Measurements from ENCODE around the gene ROM1.
"Not testable (repeated sequence)": the region's sequence is repeated elsewhere in the genome, so short reads cannot be mapped to it uniquely, and the experiment has no call there.

ROM1 gene

DNA sequence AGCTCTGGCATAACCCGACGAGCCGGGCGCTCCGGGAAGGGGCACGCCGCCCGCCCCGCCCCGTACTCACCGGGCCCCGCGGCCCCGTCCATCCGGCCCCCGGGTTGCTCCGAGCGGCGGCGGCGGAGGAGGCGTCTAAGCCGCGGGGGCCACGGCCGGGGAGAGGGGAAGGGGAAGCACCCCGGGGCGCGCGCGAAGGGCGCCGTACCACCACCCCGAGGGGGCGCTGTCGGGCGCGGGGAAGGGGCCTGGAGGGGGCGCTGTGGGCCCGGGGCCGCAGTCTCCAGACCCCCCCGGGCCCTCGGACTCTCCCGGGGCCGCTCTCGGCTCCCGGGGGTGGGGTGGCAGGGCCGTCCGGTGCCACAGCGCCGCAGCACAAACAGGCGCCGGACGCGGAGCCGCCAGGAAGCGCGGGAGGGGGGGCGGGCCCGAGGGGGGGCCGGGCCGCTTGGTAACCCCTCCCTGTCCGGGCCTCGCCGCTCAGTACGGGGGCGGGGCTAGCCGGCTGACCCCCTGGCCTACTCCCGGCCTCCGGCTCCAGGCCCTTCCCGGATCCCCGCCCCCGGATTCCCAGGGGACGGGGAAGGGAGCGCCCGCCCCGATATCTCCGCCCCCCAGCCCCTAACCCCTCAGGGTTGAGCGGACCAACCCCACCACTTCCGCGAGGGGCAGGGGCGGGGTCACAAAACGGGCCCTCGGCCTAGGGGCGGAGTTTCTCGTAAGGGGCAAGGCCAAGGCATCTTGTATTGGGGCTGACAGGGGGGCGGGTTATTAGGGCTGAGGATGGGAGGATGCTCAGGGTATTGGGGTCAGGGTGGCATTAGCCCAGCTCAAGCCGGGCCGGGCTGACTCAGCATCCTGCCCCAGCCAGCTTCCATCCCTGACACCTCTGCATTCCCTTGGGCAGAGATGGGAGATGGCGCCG is at the start of gene ROM1, which contains the start of gene EML3:
Gene ROM1 (plus strand): TSS at position 892 of the 925 bp plus-strand sequence. CDS start 25 bp downstream, at position 917.
Gene EML3 (minus strand): TSS at position 410 of the 925 bp plus-strand sequence. CDS start 318 bp downstream, at position 92.
- TF ChIP-seq CTCF (IDR thresholded peaks at IDR 0.05; ENCODE audit: low read length, missing control alignments) = peak; percentile 39
- peak within 1 kb of the TSS; percentile 88 for H3K4me3 ChIP-seq (replicated peaks; ENCODE audit: low read depth, low read length)
- peak; percentile 88 for DNase-seq (ENCODE audit: low read depth)

GRCh38 chr11:62565100-62565802 is 47.8 kb upstream of the ROM1 start:
- TF ChIP-seq CTCF (IDR thresholded peaks at IDR 0.05; ENCODE audit: low read length, missing control alignments) = no peak
- DNase-seq (ENCODE audit: low read depth) = no peak

GRCh38 chr11:62566247-62566646 is 46.8 kb upstream of the ROM1 start:
- TF ChIP-seq CTCF (IDR thresholded peaks at IDR 0.05; ENCODE audit: low read length, missing control alignments) = no peak
- H3K4me3 ChIP-seq (replicated peaks; ENCODE audit: low read depth, low read length) = no peak overlapping the region
- no peak for DNase-seq (ENCODE audit: low read depth)

More at GRCh38 chr11:62565100-62565802, 47.8 kb upstream of the ROM1 start:
- no peak overlapping the region for H3K4me3 ChIP-seq (replicated peaks; ENCODE audit: low read depth, low read length)

DNA sequence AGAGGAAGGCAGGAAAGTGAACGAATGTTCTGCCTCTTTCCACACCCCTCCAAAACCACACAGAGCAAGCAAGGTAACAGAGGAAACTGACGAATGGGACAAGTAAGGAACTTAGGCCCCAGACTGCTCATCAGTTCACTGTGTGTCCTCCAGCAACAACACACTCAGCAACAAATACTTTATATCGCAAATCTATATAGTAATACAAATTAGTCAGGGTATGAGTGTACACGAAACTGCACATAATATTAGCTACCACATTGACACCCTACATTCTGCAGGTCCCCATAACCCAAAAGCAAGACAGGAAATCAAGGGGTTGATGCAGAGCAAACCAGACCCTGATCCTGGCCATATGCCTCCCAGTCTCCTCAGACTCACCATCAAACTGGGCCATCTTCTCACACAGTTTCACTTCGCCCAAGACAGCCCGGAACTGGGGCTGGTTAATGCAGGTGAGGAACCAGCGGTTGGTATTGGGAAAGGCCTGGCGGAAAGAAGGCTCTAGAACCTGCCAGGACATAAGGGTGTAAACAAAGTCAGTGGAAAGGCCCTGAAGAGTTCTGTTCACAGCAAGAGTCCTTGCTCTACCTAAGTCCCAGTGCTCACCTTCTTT is 45.9 kb upstream of the ROM1 start:
- TF ChIP-seq CTCF (IDR thresholded peaks at IDR 0.05; ENCODE audit: low read length, missing control alignments) = no peak
- DNase-seq (ENCODE audit: low read depth) = no peak
- H3K4me3 ChIP-seq (replicated peaks; ENCODE audit: low read depth, low read length) = no peak overlapping the region

GRCh38 chr11:62569611-62570010 is 43.4 kb upstream of the ROM1 start:
- no peak overlapping the region for H3K4me3 ChIP-seq (replicated peaks; ENCODE audit: low read depth, low read length)
- no peak for DNase-seq (ENCODE audit: low read depth)
- no peak for TF ChIP-seq CTCF (IDR thresholded peaks at IDR 0.05; ENCODE audit: low read length, missing control alignments)

DNA sequence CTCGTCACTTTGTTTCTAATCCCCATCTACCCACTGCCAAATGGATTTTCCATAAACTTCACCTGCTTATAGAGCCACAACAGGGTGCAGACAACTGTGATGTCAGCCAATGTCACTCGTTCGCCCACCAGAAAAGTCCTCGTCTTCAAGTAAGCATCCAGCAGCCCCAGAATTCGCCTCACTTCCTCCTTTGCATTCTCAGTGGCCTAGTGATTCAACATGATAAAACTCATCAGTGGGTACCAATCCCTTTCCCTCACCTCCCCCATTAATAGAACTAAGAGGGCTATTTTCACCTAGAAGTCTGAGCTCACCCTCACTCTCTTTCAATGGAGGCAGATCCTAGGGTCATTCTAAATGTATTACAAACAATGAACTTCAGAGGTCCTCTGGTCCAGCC is 42.2 kb upstream of the ROM1 start:
- not testable (repeated sequence) for H3K4me3 ChIP-seq (replicated peaks; ENCODE audit: low read depth, low read length); DNase-seq (ENCODE audit: low read depth)

- not testable (repeated sequence) for H3K4me3 ChIP-seq (replicated peaks; ENCODE audit: low read depth, low read length); DNase-seq (ENCODE audit: low read depth)
Observed at GRCh38 chr11:62571493-62571892, 41.6 kb upstream of the ROM1 start.

Measured in fibroblast of pulmonary artery (primary cell).